ENCODE results near the gene STUB1. TPM values are rescaled to one million over a fixed set of nuclear protein-coding genes. Genes with fewer than 3 reads are reported as not detected.

Gene STUB1
- total and polyA plus RNA-seq, 10 donors = 68.9 to 160 (median 88.3) TPM

- Histone ChIP-seq H3K9me3 (no peaks in the 10 kb centered on the region), H3K4me3 (no peak overlapping the region), H3K27ac (peak overlapping the region in 5 of 8 donors; percentile 37 to 61 (median 46)), H3K4me1 (peaks cover 14 to 68% (median 38%) of the 10 kb centered on the region in 6 donors), H3K36me3 (peaks cover 0 to 53% (median 44%) of the 10 kb centered on the region in 6 donors), H3K27me3 (replicated peaks in 1 of 7) (peaks cover 0 to 39% (median 15%) of the 10 kb centered on the region in 7 donors)
- peak; percentile 8 to 63 (median 62) for TF ChIP-seq POLR2AphosphoS5 (IDR thresholded peaks at IDR 0.05)
- TF ChIP-seq POLR2A (IDR thresholded peaks at IDR 0.05) = no peak
- no peak for TF ChIP-seq CTCF (IDR thresholded peaks at IDR 0.05 in 8 of 11, conservative IDR thresholded peaks at IDR 0.05 in 3 of 11)
- DNase-seq = no peak
- 73 to 83% (median 78%) methylated on average over 13 to 22 of the region's 22 CpGs for WGBS, 5 donors
- intact Hi-C loops (cut with DNase I; ENCODE audit: low total_unique reads) = no loop called here
These were observed 5.9 kb upstream of the STUB1 start for GRCh38 chr16:674214-674881.

GRCh38 chr16:674968-675883 lies 5.0 kb upstream of the STUB1 start, which contains the start of gene RHBDL1:
Gene RHBDL1 (plus strand): TSS chr16:675671. CDS start chr16:675791, 120 bp downstream.
- WGBS, 5 donors = 7 to 20% (median 10%) methylated on average over 17 to 73 of the region's 73 CpGs
- no peak for TF ChIP-seq POLR2A (IDR thresholded peaks at IDR 0.05)
- TF ChIP-seq POLR2AphosphoS5 (IDR thresholded peaks at IDR 0.05) = peak in 1 of 3 donors; percentile 68
- Histone ChIP-seq H3K4me1 (peaks cover 14 to 61% (median 39%) of the 10 kb centered on the region in 6 donors), H3K36me3 (peaks cover 0 to 45% (median 36%) of the 10 kb centered on the region in 6 donors), H3K27me3 (replicated peaks in 1 of 7) (peaks cover 0 to 39% (median 15%) of the 10 kb centered on the region in 7 donors), H3K27ac (peak within 1 kb of the TSS in 4 of 8 donors; percentile 42 to 61 (median 52)), H3K4me3 (peak within 1 kb of the TSS in 5 of 8 donors; percentile 9 to 59 (median 19)), H3K9me3 (no peaks in the 10 kb centered on the region)
- intact Hi-C loops (cut with DNase I; ENCODE audit: low total_unique reads) = no loop called here
- no peak for DNase-seq

- Histone ChIP-seq H3K27ac (no peak overlapping the region), H3K4me3 (peak overlapping the region in 4 of 8 donors; percentile 12 to 59 (median 23)), H3K27me3 (replicated peaks in 1 of 7) (peaks cover 0 to 39% (median 15%) of the 10 kb centered on the region in 7 donors), H3K4me1 (peaks cover 18 to 64% (median 44%) of the 10 kb centered on the region in 6 donors), H3K36me3 (peaks cover 0 to 37% (median 28%) of the 10 kb centered on the region in 6 donors), H3K9me3 (no peaks in the 10 kb centered on the region)
- TF ChIP-seq POLR2AphosphoS5 (IDR thresholded peaks at IDR 0.05) (peak in 1 of 3 donors; percentile 36), CTCF (IDR thresholded peaks at IDR 0.05 in 8 of 11, conservative IDR thresholded peaks at IDR 0.05 in 3 of 11) (no peak), POLR2A (IDR thresholded peaks at IDR 0.05) (no peak)
- WGBS, 5 donors = 42 to 64% (median 54%) methylated on average over 6 to 25 of the region's 25 CpGs
- DNase-seq = no peak
- intact Hi-C loops (cut with DNase I; ENCODE audit: low total_unique reads) = no loop called here
These were observed 4.2 kb upstream of the STUB1 start for GRCh38 chr16:675884-676564.

- Histone ChIP-seq H3K4me3 (no peak overlapping the region), H3K9me3 (no peaks in the 10 kb centered on the region), H3K36me3 (peaks cover 0 to 36% (median 25%) of the 10 kb centered on the region in 6 donors), H3K27me3 (replicated peaks in 1 of 7) (peaks cover 0 to 39% (median 15%) of the 10 kb centered on the region in 7 donors), H3K4me1 (peaks cover 23 to 69% (median 49%) of the 10 kb centered on the region in 6 donors), H3K27ac (no peak overlapping the region)
- intact Hi-C loops (cut with DNase I; ENCODE audit: low total_unique reads) = no loop called here
- no peak for DNase-seq
- WGBS, 5 donors = 86 to 95% (median 92%) methylated on average over 15 to 21 of the region's 21 CpGs
- no peak for TF ChIP-seq CTCF (IDR thresholded peaks at IDR 0.05 in 8 of 11, conservative IDR thresholded peaks at IDR 0.05 in 3 of 11)
- TF ChIP-seq POLR2AphosphoS5 (IDR thresholded peaks at IDR 0.05) = peak in 1 of 3 donors; percentile 6
- no peak for TF ChIP-seq POLR2A (IDR thresholded peaks at IDR 0.05)
These were observed 3.7 kb upstream of the STUB1 start for GRCh38 chr16:676565-676902.

Measured in spleen (tissue), 11 donors.